Measurements from ENCODE around the gene IL12RB2.

DNA sequence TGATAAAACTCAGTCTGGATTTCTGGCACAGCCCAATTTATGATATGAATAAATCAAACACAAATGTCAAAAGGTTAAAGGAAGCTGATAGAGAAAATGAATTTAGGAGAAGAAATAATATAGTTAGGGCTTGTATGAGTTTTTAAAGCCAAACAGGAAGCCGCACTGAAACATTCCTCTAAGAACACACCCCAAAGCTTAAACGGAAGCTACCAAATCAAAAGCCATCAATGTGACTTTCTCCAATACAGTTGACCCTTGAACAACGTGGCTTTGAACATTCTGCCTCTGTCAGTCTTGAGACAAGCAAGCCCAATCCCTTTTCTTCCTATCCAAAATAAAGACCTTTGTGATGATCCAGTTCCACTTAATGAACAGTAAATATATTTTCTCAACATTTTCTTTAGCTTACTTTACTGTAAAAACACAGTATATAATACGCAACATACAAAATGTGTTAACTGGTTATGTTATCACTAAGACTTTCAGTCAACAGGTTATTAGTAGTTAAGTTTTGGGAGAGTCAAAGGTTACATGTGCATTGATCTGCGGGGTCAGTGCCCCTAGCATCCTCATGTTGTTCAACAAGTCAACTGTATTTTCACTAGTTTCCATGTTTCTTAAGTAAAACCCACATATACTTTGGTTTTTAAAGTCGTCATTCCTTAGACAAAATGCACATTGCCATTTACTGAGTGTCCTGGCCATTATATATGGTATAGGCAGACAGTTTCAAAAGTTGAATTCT lies 111.3 kb downstream of the IL12RB2 start:
- TF ChIP-seq, protein P1, sequence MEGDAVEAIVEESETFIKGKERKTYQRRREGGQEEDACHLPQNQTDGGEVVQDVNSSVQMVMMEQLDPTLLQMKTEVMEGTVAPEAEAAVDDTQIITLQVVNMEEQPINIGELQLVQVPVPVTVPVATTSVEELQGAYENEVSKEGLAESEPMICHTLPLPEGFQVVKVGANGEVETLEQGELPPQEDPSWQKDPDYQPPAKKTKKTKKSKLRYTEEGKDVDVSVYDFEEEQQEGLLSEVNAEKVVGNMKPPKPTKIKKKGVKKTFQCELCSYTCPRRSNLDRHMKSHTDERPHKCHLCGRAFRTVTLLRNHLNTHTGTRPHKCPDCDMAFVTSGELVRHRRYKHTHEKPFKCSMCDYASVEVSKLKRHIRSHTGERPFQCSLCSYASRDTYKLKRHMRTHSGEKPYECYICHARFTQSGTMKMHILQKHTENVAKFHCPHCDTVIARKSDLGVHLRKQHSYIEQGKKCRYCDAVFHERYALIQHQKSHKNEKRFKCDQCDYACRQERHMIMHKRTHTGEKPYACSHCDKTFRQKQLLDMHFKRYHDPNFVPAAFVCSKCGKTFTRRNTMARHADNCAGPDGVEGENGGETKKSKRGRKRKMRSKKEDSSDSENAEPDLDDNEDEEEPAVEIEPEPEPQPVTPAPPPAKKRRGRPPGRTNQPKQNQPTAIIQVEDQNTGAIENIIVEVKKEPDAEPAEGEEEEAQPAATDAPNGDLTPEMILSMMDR (IDR thresholded peaks at IDR 0.05) = no peak
- no peak for TF ChIP-seq POLR2A (IDR thresholded peaks at IDR 0.05)

All from uterus (tissue), 2 donors.